ENCODE results near the gene EIF4G3. TPM values are rescaled to one million over a fixed set of nuclear protein-coding genes. Genes with fewer than 3 reads are reported as not detected.

Gene EIF4G3
- total and polyA plus RNA-seq, 9 of the 15 experiments (the other 6 are each of a cell fraction or from before 2014, with no cell fraction given), result 6.7 to 40.5 (median 32.1) TPM

- TF ChIP-seq ZNF518B (CRISPR knock-in tag; IDR thresholded peaks at IDR 0.05) (no peak), CBFA2T3 (IDR thresholded peaks at IDR 0.05) (no peak), ID3 (CRISPR knock-in tag; IDR thresholded peaks at IDR 0.05) (no peak), ID3 (tag; IDR thresholded peaks at IDR 0.05) (no peak), MYNN (IDR thresholded peaks at IDR 0.05) (no peak), MYNN (CRISPR knock-in tag; IDR thresholded peaks at IDR 0.05) (no peak), NR3C1 (CRISPR knock-in tag; IDR thresholded peaks at IDR 0.05) (no peak), CTCFL (IDR thresholded peaks at IDR 0.05; ENCODE audit: borderline replicate concordance, insufficient read depth, low read depth, low read length, poor library complexity, severe bottlenecking) (no peak), SMARCC2 (IDR thresholded peaks at IDR 0.05; ENCODE audit: low read depth) (no peak), SNIP1 (IDR thresholded peaks at IDR 0.05; ENCODE audit: low read depth) (no peak), NRF1 (conservative IDR thresholded peaks at IDR 0.05 in 1 of 2, IDR thresholded peaks at IDR 0.05 in 1 of 2) (no peak), ZBTB17 (CRISPR knock-in tag; IDR thresholded peaks at IDR 0.05) (no peak), SAFB (IDR thresholded peaks at IDR 0.05; ENCODE audit: borderline replicate concordance, low read depth, low read length) (no peak), KLF6 (CRISPR knock-in tag; IDR thresholded peaks at IDR 0.05; ENCODE audit: borderline replicate concordance) (no peak), PBX2 (CRISPR knock-in tag; IDR thresholded peaks at IDR 0.05; ENCODE audit: low read depth) (no peak), PBX2 (tag; conservative IDR thresholded peaks at IDR 0.05; ENCODE audit: low read depth) (no peak), ZNF785 (CRISPR knock-in tag; IDR thresholded peaks at IDR 0.05) (no peak)
Observed at GRCh38 chr1:20928146-20928545, 248.6 kb downstream of the EIF4G3 start (continued).

Data from K562 (cell line).